Embryonic facial prominence (tissue), 1 donor: ENCODE data around the gene IL16.

ENCODE experiments used
- DNase-seq: peaks from one replicate; pipeline ENCODE4 v3.0.0-alpha.2; 2016; ENCODE audit errors: extremely low spot score

The IL16 gene

DNA sequence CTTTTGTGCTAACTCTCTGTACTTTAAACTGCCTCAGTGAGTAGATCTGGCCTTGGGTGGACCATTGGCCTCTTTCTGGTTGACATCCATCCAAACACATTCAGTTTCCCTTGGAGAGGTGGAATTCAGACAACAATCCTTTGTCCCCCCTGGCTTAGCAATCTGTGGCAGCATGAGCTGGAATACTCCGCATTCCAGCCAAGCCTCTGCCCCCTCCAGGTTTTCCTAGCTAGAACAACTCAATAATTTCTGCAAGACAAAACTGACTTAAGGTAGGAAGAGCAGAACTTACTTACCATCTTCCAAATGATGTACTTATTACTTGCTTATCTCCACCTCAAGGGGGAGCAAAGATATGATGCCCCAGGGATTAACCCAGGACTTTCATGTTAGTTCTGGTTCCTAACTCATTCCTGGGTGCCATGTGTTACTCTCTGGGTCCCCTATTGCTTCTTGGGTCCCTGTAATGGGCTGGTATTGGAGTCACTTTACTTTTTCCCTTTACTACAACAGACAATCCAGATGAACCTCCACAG, 21.8 kb upstream of the IL16 start:
- no peak for DNase-seq

- no peak for DNase-seq
These were observed 21.2 kb upstream of the IL16 start for GRCh38 chr15:81175496-81175895.

DNA sequence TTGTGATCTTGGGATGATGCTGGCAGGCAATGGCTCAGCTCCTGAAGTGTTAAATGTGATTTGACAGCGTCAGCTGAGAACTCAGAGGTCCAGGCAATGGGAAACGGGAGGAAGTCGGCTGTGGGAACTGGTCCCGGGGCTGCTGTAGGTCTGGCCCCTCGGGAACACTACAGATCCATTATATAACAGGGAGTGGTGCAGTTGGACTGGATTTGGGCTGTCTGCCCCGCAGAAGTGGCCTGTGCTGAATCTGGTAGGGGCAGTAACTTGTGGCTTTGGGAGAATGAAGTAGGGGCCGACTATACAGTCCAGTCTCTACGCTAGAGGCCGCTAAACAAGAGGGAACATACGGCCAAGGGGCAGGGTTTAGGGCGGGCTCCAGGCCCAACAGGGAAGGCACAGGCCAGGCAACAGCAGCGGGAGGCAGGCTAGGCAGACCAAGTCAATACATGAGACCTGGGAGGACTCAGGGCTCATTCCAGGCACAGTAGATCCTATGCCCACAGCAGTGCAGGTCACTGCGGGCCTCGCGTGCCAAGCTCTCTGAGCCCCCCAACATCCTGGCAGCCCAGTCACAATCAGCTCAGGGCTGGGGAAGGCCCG, 20.3 kb upstream of the IL16 start:
- no peak for DNase-seq

- DNase-seq = no peak
These were observed 18.3 kb upstream of the IL16 start for GRCh38 chr15:81178365-81178764.

DNA sequence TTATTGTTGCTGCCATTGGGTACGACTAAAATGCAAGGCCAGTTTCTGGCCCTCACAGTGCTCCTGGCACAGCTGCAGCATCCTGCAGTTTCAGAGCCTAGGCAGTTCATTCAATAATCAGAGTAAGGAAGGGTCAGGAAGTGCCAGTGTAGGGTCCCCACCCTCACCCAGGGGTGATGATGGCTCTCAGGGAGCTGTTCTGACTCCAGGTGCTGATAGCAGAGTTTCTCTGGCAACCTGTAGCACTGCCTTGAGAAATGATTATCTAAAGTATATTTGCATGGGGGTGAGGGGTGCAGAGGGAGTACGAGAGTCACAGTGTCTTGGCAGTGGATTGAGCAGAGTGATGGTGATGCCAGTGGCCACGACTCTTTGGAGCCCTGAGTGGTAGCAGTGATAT, 15.5 kb upstream of the IL16 start:
- DNase-seq = no peak

DNA sequence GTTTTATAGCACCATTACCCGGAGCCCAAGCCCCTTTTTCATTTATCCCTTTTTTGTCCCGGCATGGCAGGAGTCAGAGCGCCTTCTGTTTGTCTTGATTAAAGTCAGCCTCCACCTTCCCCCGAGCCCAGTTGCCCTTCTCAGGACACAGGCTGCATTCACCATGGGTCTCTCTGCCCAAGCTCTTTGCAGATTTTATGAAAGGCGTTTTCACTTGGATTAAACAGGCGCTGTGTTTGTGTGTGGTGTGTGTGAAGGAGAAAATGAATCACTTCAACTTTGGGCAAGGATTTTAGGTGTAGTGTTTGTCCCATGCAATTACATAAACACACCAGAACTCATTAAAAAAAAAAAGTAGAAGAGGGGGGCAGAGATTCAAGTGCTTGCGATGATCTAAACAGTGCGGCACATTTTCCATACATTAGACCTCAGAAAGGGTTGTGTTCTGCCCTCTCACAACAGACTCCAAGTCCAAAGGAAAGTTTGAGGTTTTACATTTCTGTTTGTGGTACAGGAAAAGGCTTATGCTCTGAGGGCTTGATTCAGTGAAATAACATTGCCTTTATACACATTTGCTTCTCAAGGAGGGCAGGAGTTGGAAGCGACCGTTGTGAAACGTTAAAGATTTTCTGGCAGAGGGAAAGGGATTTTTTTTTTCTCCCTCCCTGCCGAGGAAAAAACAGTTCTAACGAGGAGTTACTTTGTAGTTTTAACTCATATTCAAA, 14.5 kb upstream of the IL16 start:
- DNase-seq = peak; percentile 47

- no peak for DNase-seq
These were observed 13.8 kb upstream of the IL16 start for GRCh38 chr15:81182756-81183438.

DNA sequence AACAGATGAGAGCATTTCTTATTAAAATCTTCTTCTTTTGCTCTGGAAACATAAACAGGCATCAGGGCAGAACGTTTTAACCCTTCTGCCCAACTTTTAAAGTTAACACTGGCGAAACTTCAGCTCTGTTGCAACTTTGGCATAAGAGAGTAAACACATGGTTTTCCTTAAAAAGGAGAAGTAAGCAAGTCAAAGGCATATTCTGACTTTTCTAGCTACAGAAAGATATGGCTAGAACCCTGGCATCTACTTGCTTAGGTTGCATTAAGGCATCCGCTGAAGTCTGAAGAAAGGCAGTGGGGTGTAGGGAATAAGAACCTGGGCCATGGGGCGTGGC, 13.3 kb upstream of the IL16 start:
- no peak for DNase-seq

DNA sequence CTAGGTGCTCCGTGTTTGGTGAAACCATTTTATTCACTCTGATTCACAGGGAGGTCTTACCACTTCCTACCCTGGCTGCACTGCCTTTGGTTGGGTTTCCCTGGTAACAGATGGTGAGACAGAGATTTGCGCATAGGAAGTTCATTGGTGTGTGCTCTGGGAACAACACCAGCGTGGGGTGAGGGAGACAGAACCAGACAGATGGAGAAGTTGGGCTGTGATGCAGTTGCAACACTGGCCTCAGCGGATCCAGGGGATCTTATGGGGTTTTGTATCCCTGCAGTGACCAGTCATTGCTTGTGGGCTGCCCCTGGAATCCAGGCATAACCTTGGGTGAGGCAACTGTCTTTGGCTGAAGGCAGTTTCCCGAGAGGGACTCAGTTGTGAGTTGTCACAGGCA, 12.5 kb upstream of the IL16 start:
- no peak for DNase-seq

DNA sequence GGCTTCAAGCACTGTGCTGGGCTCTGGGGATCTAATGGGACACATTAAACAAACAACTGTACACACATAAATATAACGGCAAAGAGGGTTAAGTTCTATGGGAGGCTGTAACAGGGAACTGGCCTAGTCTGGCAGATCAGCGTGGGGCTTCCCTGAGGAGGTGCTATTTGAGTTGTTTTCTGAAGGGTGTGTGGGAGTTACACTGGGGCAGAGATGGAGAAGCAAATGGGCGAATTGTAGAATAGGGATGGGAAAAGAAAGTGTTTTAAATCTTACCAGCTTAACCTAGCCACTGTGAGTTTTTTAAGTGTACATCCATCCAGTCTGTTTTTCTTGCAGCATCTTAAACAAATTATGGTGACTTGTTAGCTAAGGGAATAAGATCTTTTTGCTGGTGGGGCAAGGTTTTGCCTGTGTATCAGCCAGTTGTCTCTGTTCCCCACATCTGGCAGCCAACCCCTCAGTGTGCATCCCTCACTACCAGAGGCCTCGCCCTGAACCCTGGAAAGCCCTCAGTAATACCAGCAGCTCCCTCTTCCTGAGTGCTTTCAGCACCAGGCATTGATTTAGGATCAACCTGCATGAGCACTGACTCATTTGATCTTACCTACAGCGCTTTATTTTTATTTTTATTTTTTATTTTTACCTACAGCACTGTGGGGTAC, 10.9 kb upstream of the IL16 start:
- DNase-seq = no peak

DNA sequence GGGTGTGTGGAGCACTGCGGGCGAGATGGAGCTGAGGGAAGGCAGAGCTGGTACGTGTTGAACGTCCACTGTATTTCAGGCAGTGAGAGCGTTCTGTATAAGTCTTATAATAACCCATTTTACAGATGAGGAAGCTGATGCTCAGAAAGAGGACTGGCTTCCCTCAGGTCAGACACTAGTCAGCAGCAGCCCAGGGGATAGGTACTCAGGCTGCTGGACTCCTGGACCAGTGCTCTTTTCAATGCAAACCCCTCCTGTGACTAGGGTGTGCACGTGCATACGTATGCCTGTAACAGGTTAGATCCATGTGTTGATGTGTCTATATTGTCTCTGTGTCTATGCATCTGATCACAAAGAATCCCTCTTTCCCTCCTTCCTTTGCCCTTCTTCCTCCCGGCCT, 8.3 kb upstream of the IL16 start:
- no peak for DNase-seq

GRCh38 chr15:81189583-81190283, 6.9 kb upstream of the IL16 start:
- DNase-seq = no peak

- DNase-seq = no peak
These were observed 5.7 kb upstream of the IL16 start for GRCh38 chr15:81190922-81191507.

- DNase-seq = no peak
These were observed 5.0 kb upstream of the IL16 start for GRCh38 chr15:81191701-81192100.

DNA sequence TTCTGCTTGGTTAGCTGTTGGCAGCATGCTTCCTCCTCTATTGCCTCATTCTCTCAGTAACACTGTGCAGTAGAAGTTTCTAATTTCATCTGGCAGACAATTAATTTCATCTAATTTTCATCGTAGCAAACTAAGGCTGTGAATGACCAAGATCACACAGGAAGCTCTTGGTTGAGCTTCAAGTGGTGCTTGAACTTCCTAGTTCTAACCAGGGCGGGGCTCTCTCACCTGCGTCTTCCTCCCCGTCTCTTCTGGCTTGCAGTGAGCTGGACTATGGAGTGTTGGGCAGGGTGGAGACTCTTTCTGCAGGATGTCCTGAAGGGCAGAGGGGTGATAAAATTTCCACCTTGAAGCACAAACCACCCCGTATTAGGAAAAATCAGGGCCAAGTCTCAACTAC, 2.0 kb upstream of the IL16 start:
- no peak for DNase-seq

GRCh38 chr15:81195339-81195864, 1.3 kb upstream of the IL16 start:
- no peak for DNase-seq

DNA sequence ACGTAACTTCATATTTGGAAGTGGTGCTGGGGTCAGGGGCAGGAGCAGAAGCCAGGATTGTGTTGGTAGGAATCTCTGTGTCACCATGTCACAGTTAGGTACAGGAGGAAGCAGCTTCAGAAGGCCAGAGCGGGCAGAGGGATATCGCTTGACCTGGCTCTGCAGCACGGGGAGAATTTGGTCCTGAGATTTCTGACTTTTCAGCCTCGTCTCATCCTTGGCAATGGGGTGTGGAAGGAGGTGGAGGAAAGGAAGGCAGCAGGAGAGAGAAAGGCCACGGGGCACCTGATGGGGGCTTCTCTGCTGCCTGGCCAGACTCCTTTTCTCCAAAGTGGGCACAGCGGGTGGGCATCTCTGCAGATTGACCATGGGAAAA, 564 bp downstream of the IL16 start:
- no peak for DNase-seq

DNA sequence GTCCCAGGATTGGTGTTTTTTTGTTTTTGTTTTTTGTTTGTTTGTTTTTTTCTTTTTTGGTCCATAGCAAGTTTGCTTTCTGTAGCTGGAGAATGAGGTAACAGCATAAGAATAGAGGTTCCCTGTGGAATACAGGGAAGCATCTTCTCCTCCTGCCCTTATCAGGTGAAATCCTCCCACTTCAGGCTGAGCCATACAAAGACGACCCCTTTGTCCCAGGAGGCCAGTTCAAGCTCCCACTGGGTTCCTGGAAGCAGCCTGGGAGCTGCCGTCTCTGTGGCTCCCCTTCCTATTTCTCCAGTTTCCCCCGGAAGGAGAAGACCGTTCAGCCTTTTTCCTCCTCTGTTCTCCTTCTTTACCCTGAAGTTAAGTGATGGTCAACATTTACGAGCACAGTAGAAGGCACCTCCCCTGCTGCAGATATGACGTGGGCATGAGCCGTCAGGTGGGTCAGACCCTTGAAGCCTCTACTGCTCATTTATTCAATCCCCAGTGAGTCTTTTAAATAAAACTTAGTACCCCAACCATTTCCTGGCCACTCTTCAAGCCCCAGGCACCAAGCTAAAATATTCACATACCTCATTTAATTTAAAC, 1.1 kb downstream of the IL16 start:
- no peak for DNase-seq

GRCh38 chr15:81199031-81199779, 2.5 kb downstream of the IL16 start:
- no peak for DNase-seq

GRCh38 chr15:81206018-81206417, 9.3 kb downstream of the IL16 start:
- no peak for DNase-seq
